ENCODE measurements around the gene MLPH. TPM values are rescaled to one million over a fixed set of nuclear protein-coding genes. Genes with fewer than 3 reads are reported as not detected.

Gene MLPH
- total RNA-seq, 1 experiment from 2014 or later, result 6.1 TPM

DNA sequence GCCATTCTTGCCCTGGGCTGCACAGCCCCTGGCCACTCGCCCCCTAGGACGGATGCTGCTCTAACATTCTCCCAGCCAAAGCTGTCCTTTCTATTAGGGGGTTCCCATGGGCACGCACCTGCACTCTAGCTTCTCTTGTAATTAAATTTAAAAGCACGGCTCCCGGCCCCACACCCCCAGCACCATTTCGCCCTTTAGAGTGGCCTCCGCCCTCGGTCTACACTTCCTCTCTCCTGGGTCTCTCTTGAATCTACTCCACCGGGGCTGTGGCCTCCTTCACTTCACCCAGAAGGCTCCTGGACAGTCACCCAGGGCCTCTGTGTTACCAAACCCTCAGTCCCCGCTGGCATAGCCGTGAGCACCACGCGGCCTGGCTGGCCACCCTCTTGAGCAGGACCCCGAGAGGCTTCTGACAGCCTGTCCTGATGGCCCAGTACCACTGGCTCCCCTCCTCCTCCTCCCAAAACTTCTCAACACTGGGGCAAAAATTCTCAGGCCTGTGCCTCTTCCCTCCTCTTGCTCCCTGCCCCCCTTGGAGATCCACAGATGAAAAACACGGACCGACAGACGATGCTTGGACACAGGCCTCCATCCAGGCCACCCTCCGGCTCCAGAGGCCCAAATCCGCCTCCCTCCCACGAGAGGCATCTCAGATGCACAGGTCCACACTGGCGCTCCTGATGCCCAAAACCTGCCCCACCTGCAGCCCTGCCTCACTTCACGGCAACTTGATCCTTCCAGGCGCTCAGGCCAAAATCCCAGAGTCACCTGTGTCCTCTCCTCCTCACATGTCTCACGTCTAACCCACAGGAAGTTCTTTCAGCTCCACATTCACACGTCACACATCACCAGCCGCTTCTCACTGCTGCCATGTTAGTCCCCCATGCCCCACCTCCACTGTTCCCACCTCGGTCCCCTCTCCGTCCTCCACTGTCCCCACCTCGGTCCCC is 110.4 kb downstream of the MLPH start:
- no peak overlapping the region for H3K4me3 ChIP-seq (ENCODE audit: insufficient read depth, low read depth, low read length)
- no peaks in the 10 kb centered on the region; the same call in 1 of the 2 replicates for H3K27me3 ChIP-seq (ENCODE audit: control insufficient read depth, insufficient read depth, low read length)
- H3K36me3 ChIP-seq (replicated peaks; ENCODE audit: control insufficient read depth, insufficient read depth, low read length), result no peaks in the 10 kb centered on the region
- no peak for DNase-seq

- H3K4me3 ChIP-seq (ENCODE audit: insufficient read depth, low read depth, low read length), result no peak overlapping the region
- DNase-seq, result no peak
- no peaks in the 10 kb centered on the region for H3K36me3 ChIP-seq (replicated peaks; ENCODE audit: control insufficient read depth, insufficient read depth, low read length)
- H3K27me3 ChIP-seq (ENCODE audit: control insufficient read depth, insufficient read depth, low read length), result no peaks in the 10 kb centered on the region; the same call in 1 of the 2 replicates
Observed at GRCh38 chr2:237598468-237599208, 111.6 kb downstream of the MLPH start.

- Histone ChIP-seq H3K36me3 (replicated peaks; ENCODE audit: control insufficient read depth, insufficient read depth, low read length) (no peaks in the 10 kb centered on the region), H3K27me3 (ENCODE audit: control insufficient read depth, insufficient read depth, low read length) (no peaks in the 10 kb centered on the region; the same call in 1 of the 2 replicates), H3K4me3 (ENCODE audit: insufficient read depth, low read depth, low read length) (no peak overlapping the region)
- no peak for DNase-seq
Observed at GRCh38 chr2:237599465-237600110, 112.5 kb downstream of the MLPH start.

DNA sequence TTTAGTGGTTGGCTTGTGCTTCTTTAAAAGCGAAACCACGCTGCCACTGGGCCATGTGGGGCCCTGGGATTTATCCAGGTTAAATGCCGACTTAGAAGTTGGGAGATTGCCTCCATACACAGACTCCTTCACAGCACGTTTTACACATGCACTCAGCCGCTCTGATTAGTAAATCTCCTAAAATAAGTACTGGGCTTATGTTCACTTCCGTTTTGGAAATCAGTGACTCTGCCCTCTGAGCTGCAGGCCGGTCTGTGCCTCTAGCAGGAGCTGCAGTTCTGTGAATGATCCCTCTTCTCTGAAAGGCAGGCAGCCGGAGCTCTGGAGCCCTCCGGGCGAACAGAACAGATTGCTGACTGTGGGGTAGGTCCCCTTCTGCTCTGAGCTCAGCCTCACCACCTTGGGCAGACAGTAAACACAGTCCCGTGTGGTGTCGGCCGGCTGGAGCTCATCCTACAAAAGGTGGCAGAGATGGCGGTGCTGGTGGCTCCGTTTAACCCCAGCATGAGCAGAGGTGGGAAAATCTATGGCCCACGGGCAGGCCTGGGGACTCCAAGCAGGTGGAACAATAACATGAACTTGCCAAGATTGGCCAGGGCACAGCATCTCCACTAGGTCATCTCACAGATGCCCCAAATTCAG is 113.3 kb downstream of the MLPH start:
- H3K27me3 ChIP-seq (ENCODE audit: control insufficient read depth, insufficient read depth, low read length), result no peaks in the 10 kb centered on the region; the same call in 1 of the 2 replicates
- no peaks in the 10 kb centered on the region for H3K36me3 ChIP-seq (replicated peaks; ENCODE audit: control insufficient read depth, insufficient read depth, low read length)
- H3K4me3 ChIP-seq (ENCODE audit: insufficient read depth, low read depth, low read length), result no peak overlapping the region
- no peak for DNase-seq

DNA sequence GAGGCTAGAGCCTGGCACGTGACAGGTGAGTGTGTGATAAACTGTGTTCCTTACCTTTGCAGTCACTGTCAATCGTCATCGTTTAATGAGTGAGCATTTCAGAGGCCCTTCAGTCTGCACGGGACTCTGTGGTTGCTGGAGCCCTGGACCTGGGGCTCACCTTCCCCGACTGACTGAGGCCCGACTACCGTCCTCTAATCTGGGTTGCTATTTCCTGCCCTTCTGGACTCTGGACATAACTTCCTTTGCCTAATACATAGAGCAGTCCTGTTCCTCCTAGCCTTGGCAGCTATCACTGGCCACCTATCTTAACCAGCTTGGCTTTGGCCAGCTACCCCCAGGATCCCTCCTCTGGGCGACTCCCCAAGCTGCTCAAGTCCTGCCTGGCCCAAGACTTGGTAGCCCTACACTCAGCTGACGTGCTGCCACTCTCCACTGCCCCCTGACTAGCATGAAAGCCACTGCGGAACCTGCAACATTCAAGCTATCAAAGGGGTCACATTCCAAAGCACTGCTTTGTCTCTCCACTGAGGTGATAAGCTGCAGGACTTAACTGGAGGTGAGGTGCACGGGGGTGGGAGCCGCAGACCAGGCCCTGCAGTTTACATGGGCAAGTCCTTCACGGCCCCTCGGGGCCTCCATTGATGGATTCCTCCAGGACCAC is 114.5 kb downstream of the MLPH start:
- H3K4me3 ChIP-seq (ENCODE audit: insufficient read depth, low read depth, low read length), result no peak overlapping the region
- DNase-seq, result peak; percentile 75
- H3K36me3 ChIP-seq (replicated peaks; ENCODE audit: control insufficient read depth, insufficient read depth, low read length), result no peaks in the 10 kb centered on the region
- H3K27me3 ChIP-seq (ENCODE audit: control insufficient read depth, insufficient read depth, low read length), result no peaks in the 10 kb centered on the region

DNA sequence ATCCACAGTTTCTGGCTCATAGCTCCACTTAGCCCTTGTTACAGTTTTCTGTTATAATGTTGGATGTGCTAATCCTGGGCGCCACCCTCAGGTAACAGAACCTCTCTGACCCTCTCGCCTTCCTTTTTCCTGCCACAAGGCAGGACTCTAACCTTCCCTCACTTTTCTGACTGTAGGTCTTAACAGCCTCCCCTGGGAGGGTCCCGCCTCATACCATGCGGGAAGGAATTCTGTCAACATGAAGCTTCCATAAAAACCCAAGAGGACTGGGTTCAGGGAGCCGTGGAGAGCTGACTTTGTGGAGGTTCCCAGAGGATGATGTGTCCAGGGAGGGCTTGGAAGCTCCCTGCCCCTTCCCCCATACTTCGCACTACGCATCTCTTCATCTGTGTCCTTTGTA is 115.4 kb downstream of the MLPH start:
- Histone ChIP-seq H3K4me3 (ENCODE audit: insufficient read depth, low read depth, low read length) (no peak overlapping the region), H3K27me3 (ENCODE audit: control insufficient read depth, insufficient read depth, low read length) (no peaks in the 10 kb centered on the region), H3K36me3 (replicated peaks; ENCODE audit: control insufficient read depth, insufficient read depth, low read length) (no peaks in the 10 kb centered on the region)
- DNase-seq, result no peak

GRCh38 chr2:237603049-237603717 is 116.1 kb downstream of the MLPH start:
- no peaks in the 10 kb centered on the region for H3K27me3 ChIP-seq (ENCODE audit: control insufficient read depth, insufficient read depth, low read length)
- DNase-seq, result no peak
- H3K4me3 ChIP-seq (ENCODE audit: insufficient read depth, low read depth, low read length), result no peak overlapping the region
- no peaks in the 10 kb centered on the region for H3K36me3 ChIP-seq (replicated peaks; ENCODE audit: control insufficient read depth, insufficient read depth, low read length)

GRCh38 chr2:237603718-237604362 is 116.8 kb downstream of the MLPH start:
- DNase-seq, result no peak
- H3K36me3 ChIP-seq (replicated peaks; ENCODE audit: control insufficient read depth, insufficient read depth, low read length), result no peaks in the 10 kb centered on the region
- no peaks in the 10 kb centered on the region for H3K27me3 ChIP-seq (ENCODE audit: control insufficient read depth, insufficient read depth, low read length)
- H3K4me3 ChIP-seq (ENCODE audit: insufficient read depth, low read depth, low read length), result no peak overlapping the region

DNA sequence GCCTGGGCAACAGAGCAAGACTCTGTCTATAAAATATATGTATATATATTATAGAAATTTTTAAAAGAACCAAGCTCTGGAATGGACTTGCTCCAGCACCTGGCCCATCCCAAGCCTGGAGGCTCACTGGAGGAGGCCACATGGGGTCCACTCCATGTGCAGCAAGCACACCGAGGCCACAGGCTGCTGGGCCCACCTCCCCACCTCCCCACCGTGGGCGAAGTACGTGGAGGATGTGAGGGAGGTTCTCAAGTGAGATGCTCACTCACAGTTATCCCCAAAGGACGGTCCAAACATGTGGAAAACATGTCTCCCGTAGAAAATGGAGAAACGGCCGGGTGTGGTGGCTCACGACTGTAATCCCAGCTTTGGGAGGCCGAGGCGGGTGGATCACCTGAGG is 117.3 kb downstream of the MLPH start:
- DNase-seq, result no peak
- Histone ChIP-seq H3K27me3 (ENCODE audit: control insufficient read depth, insufficient read depth, low read length) (no peaks in the 10 kb centered on the region), H3K4me3 (ENCODE audit: insufficient read depth, low read depth, low read length) (no peak overlapping the region), H3K36me3 (replicated peaks; ENCODE audit: control insufficient read depth, insufficient read depth, low read length) (no peaks in the 10 kb centered on the region)

Other genes with a start within 250 kb of the MLPH start
- 5.1 and 7.0 TPM in 2 replicates for gene COL6A3, start 73.1 kb upstream of the MLPH start, total RNA-seq (2014; rRNA removed; shearing (Covaris generic))
- gene PRLH, start 79.3 kb downstream of the MLPH start, total RNA-seq (2014; rRNA removed; shearing (Covaris generic)), result not detected in 2 replicates
- 23.3 and 25.5 TPM in 2 replicates for gene RAB17, start 103.5 kb downstream of the MLPH start, total RNA-seq (2014; rRNA removed; shearing (Covaris generic))
- 49.9 and 101 TPM in 2 replicates for gene LRRFIP1, start 140.3 kb downstream of the MLPH start, total RNA-seq (2014; rRNA removed; shearing (Covaris generic))

All from H7 (cell line).